Loucy (cell line): Measurements from ENCODE around the gene SAMD8.

Source experiments
- CTCF ChIP-seq: fragments of 200-600 bp; sonication (generic); conservative IDR thresholded peaks from 2 replicates; pipeline ENCODE4 v1.5.1; 2014; ENCODE audit warnings: mild to moderate bottlenecking, antibody characterized with exemption, low read length
- EZH2phosphoT487 ChIP-seq: fragments of 200-600 bp; IDR thresholded peaks from 2 replicates; pipeline ENCODE4 v1.6.1; 2018; ENCODE audit warnings: antibody characterized with exemption, mild to moderate bottlenecking, moderate library complexity, borderline replicate concordance

- TF ChIP-seq CTCF (no peak), EZH2phosphoT487 (no peak)
Measured at GRCh38 chr10:75140246-75140645, 28.8 kb downstream of the SAMD8 start.
